RKO (cell line): ENCODE results near the gene DMAC1.

Source experiments
- DNase-seq: peaks from one replicate; pipeline ENCODE4 v3.0.0-alpha.2; 2016; ENCODE audit warnings: low spot score

The DMAC1 gene

DNA sequence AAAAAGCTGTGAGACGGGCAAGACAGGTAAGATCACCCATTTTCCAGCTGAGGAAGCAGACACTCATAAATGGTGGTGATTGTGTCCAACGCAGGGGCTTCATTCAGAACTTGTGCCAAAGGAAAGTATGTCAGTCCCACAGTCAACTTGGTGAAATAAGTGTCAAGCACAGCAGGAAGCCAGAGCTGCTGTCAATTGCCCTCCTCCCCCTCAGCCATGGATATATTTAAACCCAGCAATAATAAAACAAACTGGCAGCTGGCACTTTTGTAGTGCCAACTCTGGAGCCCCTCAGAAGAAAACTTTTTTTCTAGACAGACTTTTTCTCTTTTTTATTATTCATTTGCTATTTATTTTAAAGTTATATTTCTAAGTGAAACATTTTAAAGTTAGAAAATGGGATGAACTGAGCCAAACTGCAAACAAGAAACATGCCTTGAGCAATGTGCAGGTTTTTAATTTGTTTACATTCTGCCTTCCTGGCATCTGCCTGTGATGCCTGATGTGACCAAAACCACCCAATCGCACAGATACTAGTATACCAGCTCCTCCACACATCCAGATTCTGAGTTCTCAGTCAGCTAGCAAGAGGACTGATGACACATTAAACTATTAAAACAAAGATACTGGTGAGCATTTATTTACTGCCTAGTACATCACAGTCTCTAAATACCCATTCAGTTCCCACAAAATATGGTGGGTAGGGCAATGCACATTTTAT lies 17.0 kb downstream of the DMAC1 start:
- DNase-seq, result no peak

DNA sequence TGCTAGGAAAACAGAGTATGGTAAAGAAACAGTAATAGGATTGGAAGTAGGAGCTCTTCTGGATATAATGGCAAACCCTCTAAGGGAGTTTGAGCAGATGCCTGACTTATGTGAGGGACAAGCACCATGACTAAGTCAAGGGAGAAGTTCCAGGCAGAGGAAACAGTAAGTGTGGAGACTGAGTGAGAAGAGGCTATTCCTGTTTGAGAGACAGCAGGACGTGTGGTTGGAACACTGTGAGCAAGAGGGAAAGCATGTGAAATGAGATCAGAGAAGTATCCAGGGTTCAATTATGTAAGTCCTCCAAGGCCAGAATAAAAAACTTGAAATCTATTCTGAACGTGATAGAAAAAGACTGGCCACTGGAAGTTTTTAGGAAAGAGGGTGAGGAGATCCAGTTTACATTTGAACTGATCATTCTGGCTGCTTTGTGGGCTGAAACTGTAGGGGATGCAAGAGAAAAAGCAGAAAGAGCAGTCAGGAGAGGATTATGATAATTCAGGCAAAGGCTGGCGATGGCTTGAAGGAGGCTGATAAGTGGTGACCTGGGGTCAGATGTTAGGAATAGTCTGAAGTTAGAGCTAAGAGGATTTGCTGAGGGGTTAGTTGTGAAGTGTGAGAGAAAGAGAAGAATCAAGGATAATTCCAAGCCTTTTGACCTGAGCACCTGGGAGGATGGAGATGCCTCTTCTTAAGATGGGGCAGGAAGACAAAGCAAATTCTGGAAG lies 19.2 kb downstream of the DMAC1 start:
- DNase-seq, result peak; percentile 24

DNA sequence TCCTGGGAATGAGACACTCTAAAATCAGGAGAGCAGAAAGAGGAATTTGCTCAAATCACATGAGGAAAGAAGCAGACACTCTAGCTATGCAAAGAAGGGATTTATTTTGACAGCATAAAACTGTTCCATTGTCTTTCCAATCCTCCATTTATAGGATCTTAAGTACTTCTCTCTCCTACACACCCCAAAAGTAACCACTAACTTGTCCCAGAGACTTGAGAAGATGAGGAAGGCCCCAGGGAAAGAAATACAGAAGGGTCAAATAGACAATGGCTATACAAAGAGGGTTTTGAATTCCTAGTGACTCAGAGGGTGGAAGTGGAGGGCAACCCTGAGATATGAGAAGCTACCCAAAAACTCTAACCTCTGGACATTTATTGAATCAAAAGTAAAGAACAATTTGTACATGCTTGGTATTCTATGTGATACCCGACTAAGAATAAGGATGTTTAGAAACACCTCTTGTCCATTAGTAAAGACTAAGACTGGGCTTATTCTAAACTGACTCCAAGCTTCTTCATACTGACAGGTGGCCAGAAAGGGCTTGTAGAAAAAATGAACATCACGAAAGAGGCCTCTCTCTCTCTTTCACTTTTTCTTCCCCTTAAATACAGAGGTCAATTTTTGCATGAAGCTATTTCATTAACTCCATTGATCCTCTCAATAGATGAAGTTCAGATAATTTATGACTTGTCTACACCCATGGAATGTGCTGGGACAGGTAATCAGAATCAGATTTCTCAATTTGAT lies 20.6 kb downstream of the DMAC1 start:
- no peak for DNase-seq

DNA sequence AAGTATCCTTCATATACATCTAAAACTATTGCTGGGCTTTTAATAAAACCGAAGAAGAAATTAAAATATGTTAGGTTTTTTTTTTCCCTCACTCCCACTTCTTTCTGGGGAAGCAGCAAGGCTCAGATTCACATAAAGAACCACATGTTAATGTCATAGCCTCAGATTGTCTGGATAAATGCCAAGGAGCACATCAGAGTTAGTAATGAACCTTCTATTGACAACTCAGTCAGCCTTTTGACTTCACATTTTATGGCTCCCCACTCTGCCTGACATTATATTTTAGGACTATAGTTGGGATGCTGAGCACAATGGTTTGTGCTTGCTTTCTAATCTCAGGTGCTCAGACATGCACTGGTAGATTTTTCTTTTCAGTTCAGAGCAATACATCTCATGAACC lies 21.8 kb downstream of the DMAC1 start:
- DNase-seq, result peak; percentile 30

DNA sequence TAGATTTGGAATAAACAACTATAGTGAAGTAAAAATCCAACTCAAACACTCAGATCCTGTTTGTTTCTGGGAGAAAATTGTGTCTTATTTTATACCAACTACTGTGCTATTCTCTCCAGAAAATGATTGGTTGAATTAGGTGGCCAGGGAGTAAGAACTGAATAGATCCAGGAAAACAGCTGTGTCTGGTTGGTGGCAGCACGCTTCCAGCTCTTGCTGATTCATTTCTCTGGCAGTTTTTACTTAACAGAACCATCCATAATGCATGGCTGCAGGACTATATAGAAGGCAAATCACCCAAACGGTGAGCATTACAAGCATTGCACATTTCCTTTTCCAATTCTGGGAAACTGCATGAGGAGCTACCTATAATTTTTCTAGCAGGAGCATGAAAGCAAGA lies 29.5 kb downstream of the DMAC1 start:
- no peak for DNase-seq

DNA sequence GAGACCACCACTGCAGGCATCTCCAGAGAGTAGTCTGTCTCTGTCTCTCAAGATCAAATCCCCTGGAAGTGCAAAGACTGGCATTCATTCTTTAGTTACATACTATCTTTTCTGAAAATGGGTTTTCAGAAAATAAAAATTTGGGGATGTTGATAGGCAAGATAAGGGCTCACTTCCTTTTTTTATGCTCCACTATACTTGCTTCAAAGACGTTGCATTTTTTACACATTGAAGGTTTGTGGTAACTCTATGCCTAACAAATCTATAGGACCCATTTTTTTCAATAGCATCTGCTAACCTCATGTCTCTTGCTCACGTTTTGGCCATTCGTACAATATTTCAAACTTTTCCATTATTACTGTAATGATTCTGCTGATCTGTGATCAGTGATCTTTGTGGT lies 37.0 kb downstream of the DMAC1 start:
- DNase-seq, result no peak

DNA sequence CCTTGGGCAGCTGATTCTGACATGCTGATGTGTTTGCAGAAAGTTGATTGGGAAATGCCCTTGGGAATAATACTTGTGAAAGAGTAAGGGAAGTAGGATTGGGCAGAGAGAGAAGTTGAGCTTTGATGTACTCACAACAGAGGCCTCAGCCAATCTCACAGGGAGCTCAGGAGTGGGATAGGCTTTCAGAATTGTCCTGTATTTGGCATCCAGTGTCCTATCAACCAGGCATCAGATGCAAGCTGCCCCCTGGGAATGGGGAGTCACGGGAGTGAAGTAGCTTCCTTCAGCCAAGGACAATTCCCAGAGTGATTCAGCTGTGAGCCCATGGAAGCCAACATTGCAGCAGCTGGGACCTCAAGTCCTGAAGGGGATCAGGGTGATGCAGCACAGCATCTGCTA lies 39.6 kb downstream of the DMAC1 start:
- DNase-seq, result no peak

DNA sequence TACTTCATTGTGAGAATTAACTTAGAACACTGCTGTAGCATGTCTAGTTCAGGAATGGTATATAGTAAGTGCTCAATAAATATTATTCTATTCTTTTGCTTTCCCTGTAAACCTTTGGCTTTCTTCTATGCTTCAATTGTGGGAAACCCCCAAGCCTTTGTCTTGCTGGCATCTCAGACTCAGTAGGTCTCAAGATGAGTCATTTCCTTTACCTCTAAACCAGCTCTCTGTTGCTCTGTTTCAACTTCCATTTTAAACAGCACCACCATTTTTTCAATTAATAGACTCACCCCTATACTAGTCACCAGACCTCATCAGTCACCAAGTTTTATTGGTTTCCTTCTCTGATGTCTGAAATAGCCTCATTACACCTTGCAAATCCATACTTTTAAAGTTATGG lies 43.5 kb downstream of the DMAC1 start:
- DNase-seq, result peak; percentile 17

DNA sequence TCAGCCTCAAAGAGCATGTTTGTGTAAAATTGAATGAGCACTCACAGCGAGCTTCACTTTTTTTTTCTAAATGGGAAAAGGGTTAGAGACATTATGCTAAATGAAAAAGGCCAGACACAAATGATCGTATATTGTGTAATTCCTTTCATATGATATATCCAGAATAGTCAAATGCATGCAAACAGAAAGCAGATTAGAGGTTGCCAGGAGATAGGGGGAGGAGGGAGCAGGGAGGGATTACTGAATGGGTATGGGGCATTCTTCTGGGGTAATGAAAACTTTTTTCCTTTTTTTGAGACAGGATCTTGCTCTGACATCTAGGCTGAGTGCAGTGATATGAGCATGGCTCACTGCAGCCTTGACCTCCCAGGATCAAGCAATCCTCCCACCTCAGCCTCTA lies 47.1 kb downstream of the DMAC1 start:
- DNase-seq, result no peak
